HG02623 (cell line): ENCODE data around the gene DEFB121.
"Not testable (repeated sequence)": the region's sequence is repeated elsewhere in the genome, so short reads cannot be mapped to it uniquely, and the experiment has no call there.

Experiments
- ATAC-seq: cut with Tn5 transposase; IDR thresholded peaks from one replicate; pipeline ENCODE4 v1.9.1; 2021; ENCODE audit warnings: moderate library complexity; ENCODE audit not compliant: unreplicated experiment

The DEFB121 gene

GRCh38 chr20:31406115-31406514 is at the start of gene DEFB121:
Gene DEFB121 (minus strand): TSS chr20:31406215. CDS start chr20:31406152, 63 bp downstream.
- ATAC-seq: no peak

GRCh38 chr20:31454361-31454760 is 48.3 kb upstream of the DEFB121 start:
- ATAC-seq: no peak

GRCh38 chr20:31452575-31452974 is 46.6 kb upstream of the DEFB121 start:
- no peak for ATAC-seq

- no peak for ATAC-seq
Measured at GRCh38 chr20:31449511-31450414, 43.7 kb upstream of the DEFB121 start.

GRCh38 chr20:31446084-31446819 is 40.2 kb upstream of the DEFB121 start:
- ATAC-seq: no peak

GRCh38 chr20:31440012-31440659 is 34.1 kb upstream of the DEFB121 start, which contains the start of gene DEFB123:
Gene DEFB123 (plus strand): TSS chr20:31440632. CDS start chr20:31440699, 67 bp downstream.
- no peak for ATAC-seq

- no peak for ATAC-seq
Measured at GRCh38 chr20:31430568-31431115, 24.6 kb upstream of the DEFB121 start.

- ATAC-seq: not testable (repeated sequence)
Measured at GRCh38 chr20:31427576-31427975, 21.6 kb upstream of the DEFB121 start.

- not testable (repeated sequence) for ATAC-seq
Measured at GRCh38 chr20:31426891-31427551, 21.0 kb upstream of the DEFB121 start.

- no peak for ATAC-seq
Measured at GRCh38 chr20:31425797-31426196, 19.8 kb upstream of the DEFB121 start.

- no peak for ATAC-seq
Measured at GRCh38 chr20:31418307-31418706, 12.3 kb upstream of the DEFB121 start.

- no peak for ATAC-seq
Measured at GRCh38 chr20:31415653-31416052, 9.6 kb upstream of the DEFB121 start.

GRCh38 chr20:31414381-31414780 is 8.4 kb upstream of the DEFB121 start:
- no peak for ATAC-seq

- ATAC-seq: no peak
Measured at GRCh38 chr20:31410011-31410410, 4.0 kb upstream of the DEFB121 start.

- no peak for ATAC-seq
Measured at GRCh38 chr20:31403886-31404285, 2.1 kb downstream of the DEFB121 start.

GRCh38 chr20:31394900-31395299 is 11.1 kb downstream of the DEFB121 start:
- no peak for ATAC-seq

GRCh38 chr20:31392836-31393235 is 13.2 kb downstream of the DEFB121 start:
- ATAC-seq: no peak

GRCh38 chr20:31390490-31390889 is 15.5 kb downstream of the DEFB121 start, which contains the start of gene DEFB119:
Gene DEFB119 (minus strand): TSS chr20:31390590. CDS start chr20:31390483, 107 bp downstream.
- ATAC-seq: no peak

GRCh38 chr20:31374346-31374745 is 31.7 kb downstream of the DEFB121 start:
- no peak for ATAC-seq

- ATAC-seq: no peak
Measured at GRCh38 chr20:31368301-31368700, 37.7 kb downstream of the DEFB121 start, which contains the start of gene DEFB118. Gene DEFB118 (plus strand): TSS chr20:31368601. CDS start chr20:31368651, 50 bp downstream.
